Right ventricle myocardium inferior (tissue), 1 donor: ENCODE data around the gene ITPKA. TPM values are rescaled to one million over a fixed set of nuclear protein-coding genes. Genes with fewer than 3 reads are reported as not detected.

Experiments used
- ATAC-seq: fragments of 200-7000 bp; cut with Tn5 transposase; one replicate; pipeline ENCODE4 v1.9.1; 2020; ENCODE audit warnings: mild to moderate bottlenecking, moderate library complexity
- DNase-seq: peaks from one replicate; pipeline ENCODE4 v3.0.0; 2021; ENCODE audit errors: missing footprints
- intact Hi-C: fragments of 100-400 bp; cut with DNase I; formaldehyde crosslinking; loops from one replicate; pipeline ENCODE4 v1.11.0; 2022
- total RNA-seq: library from RNA; stranded (reverse); fragmentation: NEBNext Ultra II Directional; extraction: Animal tissue kit (Norgen Biotek cat#: 25700); gene quantifications from one replicate; pipeline ENCODE4 v1.2.1, GENCODE V29; 2021
- donor health status: DM: no; HTN: yes; CAD: no; lungs with severe emphysema.

The ITPKA gene
- total RNA-seq, 1 donor from 2014 or later = 2.7 TPM

- intact Hi-C loops = no loop called here
- no peak for DNase-seq
- ATAC-seq = no peak
Observed at GRCh38 chr15:41487381-41487780, 6.3 kb upstream of the ITPKA start.

DNA sequence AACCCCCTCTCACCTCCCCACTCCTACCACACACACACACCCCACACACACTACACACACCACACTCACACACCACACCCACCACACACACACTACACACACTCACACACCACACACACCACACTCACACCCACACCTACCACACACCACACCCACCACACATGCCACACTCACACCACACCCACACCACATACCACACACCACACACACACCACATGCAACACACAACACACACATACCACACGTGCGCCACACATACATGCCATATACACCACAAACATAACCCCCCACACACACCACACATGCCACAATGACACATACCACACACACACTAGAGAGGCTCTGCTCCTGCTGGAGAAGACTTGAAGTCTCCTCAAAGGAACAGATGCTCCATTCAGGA lies 5.9 kb upstream of the ITPKA start:
- intact Hi-C loops = no loop called here
- DNase-seq (no peak), ATAC-seq (no peak)

- intact Hi-C loops = no loop called here
- ATAC-seq (no peak), DNase-seq (no peak)
Observed at GRCh38 chr15:41489641-41490040, 4.0 kb upstream of the ITPKA start.

DNA sequence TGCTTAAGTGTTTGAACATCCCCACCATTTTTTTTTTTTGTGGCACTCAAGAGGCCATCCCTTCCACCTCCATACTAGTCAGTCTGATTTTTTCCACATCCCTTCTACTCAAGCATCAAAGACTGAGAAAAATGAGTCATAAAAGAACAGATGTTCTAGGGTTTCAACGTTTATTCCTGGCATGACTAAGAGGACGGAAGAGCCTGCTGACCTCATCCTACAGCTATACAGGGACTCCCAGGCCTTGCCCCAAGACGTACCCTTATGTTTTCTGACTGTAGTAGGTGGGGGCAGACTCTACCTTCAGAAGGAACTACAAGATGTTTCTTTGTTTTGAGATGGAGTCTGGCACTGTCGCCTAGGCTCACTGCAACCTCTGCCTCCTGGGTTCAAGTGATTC lies 3.3 kb upstream of the ITPKA start:
- intact Hi-C loops = no loop called here
- no peak for ATAC-seq
- DNase-seq = no peak

- DNase-seq = no peak
- no peak for ATAC-seq
- intact Hi-C loops = no loop called here
Observed at GRCh38 chr15:41491889-41492288, 1.8 kb upstream of the ITPKA start.

GRCh38 chr15:41492597-41493204 lies 973 bp upstream of the ITPKA start:
- intact Hi-C loops = no loop called here
- DNase-seq (no peak), ATAC-seq (no peak)

DNA sequence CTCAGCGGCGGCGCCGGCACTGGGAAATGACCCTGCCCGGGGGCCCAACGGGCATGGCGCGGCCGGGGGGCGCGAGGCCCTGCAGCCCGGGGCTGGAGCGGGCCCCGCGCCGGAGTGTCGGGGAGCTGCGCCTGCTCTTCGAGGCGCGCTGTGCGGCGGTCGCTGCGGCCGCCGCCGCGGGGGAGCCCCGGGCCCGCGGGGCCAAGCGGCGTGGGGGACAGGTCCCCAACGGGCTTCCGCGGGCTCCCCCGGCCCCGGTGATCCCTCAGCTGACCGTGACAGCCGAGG lies 172 bp downstream of the ITPKA start:
- ATAC-seq (no peak), DNase-seq (no peak)
- intact Hi-C loops = no loop called here

GRCh38 chr15:41494190-41494921 lies 682 bp downstream of the ITPKA start:
- DNase-seq (no peak), ATAC-seq (no peak)
- intact Hi-C loops = no loop called here

GRCh38 chr15:41494922-41495735 lies 1.5 kb downstream of the ITPKA start:
- intact Hi-C loops = no loop called here
- DNase-seq (no peak), ATAC-seq (no peak)

DNA sequence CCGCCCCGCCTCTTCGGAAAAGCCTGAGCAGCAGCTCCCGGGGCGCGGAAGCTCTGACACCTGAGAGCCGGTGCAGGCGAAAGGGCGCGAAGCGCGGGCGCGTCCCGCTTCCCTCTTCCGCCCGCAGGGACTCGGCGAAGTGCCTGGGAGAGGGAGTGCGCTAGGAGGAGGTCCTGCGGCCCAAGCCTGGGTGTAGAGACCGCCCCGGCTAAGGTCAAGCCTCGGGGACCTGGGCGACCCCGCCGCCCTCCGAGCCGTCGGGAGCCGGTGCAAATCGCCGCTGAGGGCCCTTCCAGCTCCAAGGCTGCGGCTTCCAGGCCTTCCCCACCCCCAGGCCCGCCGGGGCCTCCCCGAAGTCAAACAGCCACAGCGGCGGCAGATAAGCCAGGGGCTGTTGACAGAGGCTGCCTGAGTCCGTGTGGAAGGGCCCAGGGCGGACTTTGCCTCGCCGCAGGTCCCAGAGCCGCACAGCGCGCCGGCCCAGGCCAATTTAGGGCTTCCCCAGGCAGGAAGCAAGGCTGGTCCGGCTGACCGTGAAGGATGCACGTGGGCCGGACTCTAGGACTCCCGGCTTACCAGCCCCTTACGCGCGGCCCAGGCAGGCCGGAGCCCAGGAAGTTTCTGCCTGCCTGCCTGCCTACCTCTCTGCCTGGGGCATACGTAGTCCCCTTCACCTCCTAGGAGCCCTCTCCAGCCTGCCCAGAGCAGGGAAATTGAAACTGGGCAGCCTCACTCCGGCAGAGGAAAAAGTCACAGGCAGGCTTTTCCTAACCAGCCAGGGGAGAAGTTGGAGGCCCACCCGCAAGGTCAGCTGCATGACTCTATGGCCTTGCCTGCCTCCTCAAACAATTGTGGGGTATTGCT lies 2.3 kb downstream of the ITPKA start:
- ATAC-seq (peak; percentile 38), DNase-seq (no peak)
- intact Hi-C loops = no loop called here

- no peak for ATAC-seq
- no peak for DNase-seq
- intact Hi-C loops = no loop called here
Observed at GRCh38 chr15:41498657-41499056, 5.0 kb downstream of the ITPKA start.

- DNase-seq (no peak), ATAC-seq (no peak)
- intact Hi-C loops = no loop called here
Observed at GRCh38 chr15:41499109-41499851, 5.6 kb downstream of the ITPKA start.

DNA sequence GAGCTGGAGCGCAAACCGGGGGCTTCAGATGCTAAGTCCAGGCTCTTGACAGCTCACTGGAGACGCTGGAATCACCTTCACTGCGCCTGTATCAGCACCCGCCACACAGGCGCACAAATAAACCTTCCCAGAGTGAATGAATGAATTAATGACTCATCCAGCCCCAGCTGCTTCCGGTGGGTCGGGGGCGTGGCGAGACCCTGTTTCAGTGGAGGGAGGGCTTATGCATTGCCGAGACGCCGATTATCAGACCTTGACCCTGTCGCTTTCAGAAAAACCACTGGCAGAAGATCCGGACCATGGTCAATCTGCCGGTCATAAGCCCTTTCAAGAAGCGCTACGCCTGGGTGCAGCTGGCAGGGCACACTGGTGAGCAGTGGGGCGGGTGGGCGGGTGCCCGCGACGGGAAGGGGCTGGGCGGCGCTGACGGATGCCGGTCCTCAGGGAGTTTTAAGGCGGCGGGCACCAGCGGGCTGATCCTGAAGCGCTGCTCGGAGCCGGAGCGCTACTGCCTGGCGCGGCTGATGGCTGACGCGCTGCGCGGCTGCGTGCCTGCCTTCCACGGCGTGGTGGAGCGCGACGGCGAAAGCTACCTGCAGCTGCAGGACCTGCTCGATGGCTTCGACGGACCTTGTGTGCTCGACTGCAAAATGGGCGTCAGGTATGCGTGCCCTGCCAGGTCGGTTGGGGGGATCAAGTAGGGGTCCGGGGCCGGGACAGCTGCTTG lies 7.7 kb downstream of the ITPKA start:
- DNase-seq (no peak), ATAC-seq (peak; percentile 45)
- intact Hi-C loops = no loop called here

DNA sequence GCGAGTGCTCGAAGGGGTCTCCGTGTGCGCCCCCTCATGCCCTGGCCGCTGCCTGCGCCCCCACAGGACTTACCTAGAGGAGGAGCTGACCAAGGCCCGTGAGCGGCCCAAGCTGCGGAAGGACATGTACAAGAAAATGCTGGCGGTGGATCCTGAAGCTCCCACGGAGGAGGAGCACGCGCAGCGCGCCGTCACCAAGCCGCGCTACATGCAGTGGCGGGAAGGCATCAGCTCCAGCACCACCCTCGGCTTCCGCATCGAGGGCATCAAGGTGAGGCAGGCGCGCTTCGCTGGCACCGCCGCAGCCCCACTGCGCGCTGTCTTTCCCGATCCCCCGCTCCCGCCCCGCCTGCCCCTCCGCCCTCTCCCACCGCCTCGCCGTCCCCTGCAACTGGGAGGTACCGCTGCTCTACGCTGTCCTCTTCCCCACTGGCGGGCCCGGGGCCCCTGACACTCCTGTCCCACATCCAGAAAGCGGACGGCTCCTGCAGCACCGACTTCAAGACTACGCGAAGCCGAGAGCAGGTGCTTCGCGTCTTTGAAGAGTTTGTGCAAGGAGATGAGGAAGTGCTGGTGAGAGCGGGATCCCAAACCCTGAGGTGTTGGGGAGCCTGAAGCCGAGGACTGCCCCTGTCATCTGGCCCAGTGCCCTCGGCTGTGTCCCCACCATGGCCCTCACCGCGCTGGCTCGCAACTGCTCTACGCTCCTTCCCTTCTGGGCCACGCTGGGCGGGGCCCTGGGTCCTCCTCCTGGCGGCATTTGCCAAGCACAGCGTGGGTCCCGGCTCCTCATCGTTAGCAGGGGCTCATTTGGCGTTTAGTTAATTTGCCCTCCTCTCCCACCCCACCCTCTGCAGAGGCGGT lies 8.5 kb downstream of the ITPKA start:
- ATAC-seq = no peak
- no peak for DNase-seq
- intact Hi-C loops = no loop called here

- intact Hi-C loops = no loop called here
- DNase-seq (no peak), ATAC-seq (no peak)
Observed at GRCh38 chr15:41502795-41503668, 9.4 kb downstream of the ITPKA start.

DNA sequence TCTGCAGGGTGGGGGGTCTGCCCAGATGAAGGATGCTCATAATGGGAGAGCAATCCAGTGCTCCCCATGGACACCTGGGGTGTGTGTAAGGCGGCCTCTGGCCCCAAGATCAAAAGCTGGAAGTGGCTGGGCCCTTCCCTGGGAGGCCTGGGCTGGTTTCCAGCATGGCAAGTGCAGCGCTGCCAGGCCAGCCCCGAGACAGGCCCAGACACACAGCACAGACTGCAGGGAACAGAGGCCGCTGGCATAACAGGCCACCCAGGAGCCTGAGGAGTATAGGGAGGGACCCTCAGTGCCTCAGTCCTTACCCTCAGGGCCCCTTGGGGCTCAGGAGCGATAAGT lies 10.0 kb downstream of the ITPKA start:
- DNase-seq = no peak
- ATAC-seq = no peak
- intact Hi-C loops = no loop called here
